Natural killer cell (primary cell): ENCODE measurements around the gene CORO2A. TPM values are rescaled to one million over a fixed set of nuclear protein-coding genes. Genes with fewer than 3 reads are reported as not detected.

Experiments
- ATAC-seq, 3 donors: fragments of 150-1000 bp in 2 of 3; fragments of 200-7000 bp in 1 of 3; cut with Tn5 transposase; 1 replicate in 1 of 3; 2 replicates in 2 of 3; pipeline ENCODE4 v1.10.0; 2021; ENCODE audit warnings: mild to moderate bottlenecking in 2 of 3, moderate library complexity in 2 of 3
- DNase-seq, 2 donors: peaks; one replicate each; pipeline versions ENCODE4 v3.0.0 to v3.0.0-alpha.2; 2013 to 2021; ENCODE audit warnings: mixed read lengths in 1 of 2
- H3K27ac ChIP-seq: one replicate; pipeline ENCODE4 v1.5.1; 2013; ENCODE audit warnings: mild to moderate bottlenecking, low read length
- H3K27me3 ChIP-seq: one replicate; pipeline ENCODE4 v1.6.1; 2013; ENCODE audit warnings: low read length; ENCODE audit not compliant: control insufficient read depth, insufficient read depth
- H3K36me3 ChIP-seq: one replicate; pipeline ENCODE4 v1.6.1; 2013; ENCODE audit warnings: low read length; ENCODE audit not compliant: control insufficient read depth, insufficient read depth
- H3K4me1 ChIP-seq: one replicate; pipeline ENCODE4 v1.6.1; 2013; ENCODE audit warnings: low read length; ENCODE audit not compliant: control insufficient read depth, insufficient read depth
- H3K4me3 ChIP-seq: one replicate; pipeline ENCODE4 v1.5.1; 2013; ENCODE audit warnings: low read length
- H3K9me3 ChIP-seq: one replicate; pipeline ENCODE4 v1.6.1; 2013; ENCODE audit warnings: low read length; ENCODE audit not compliant: control insufficient read depth, insufficient read depth
- H3K27ac Mint-ChIP-seq, 2 donors: one replicate each; pipeline ENCODE4 v1.8.0; 2022; ENCODE audit warnings: mild to moderate bottlenecking in 2 of 2, mixed read lengths in 2 of 2, moderate library complexity in 1 of 2
- H3K27me3 Mint-ChIP-seq, 2 donors: one replicate each; pipeline ENCODE4 v1.8.0; 2022; ENCODE audit warnings: low read depth in 2 of 2, mixed read lengths in 2 of 2
- H3K36me3 Mint-ChIP-seq: one replicate; pipeline ENCODE4 v1.8.0; 2022; ENCODE audit warnings: mixed read lengths
- H3K4me1 Mint-ChIP-seq, 2 donors: one replicate each; pipeline ENCODE4 v1.8.0; 2022; ENCODE audit warnings: mixed read lengths in 2 of 2
- H3K4me3 Mint-ChIP-seq: one replicate; pipeline ENCODE4 v1.8.0; 2022; ENCODE audit warnings: mild to moderate bottlenecking, moderate library complexity, mixed read lengths
- H3K9me3 Mint-ChIP-seq, 2 donors: one replicate each; pipeline ENCODE4 v1.8.0; 2022; ENCODE audit warnings: mixed read lengths in 2 of 2
- CTCF ChIP-seq: fragments of 200-600 bp; IDR thresholded peaks from one replicate; pipeline ENCODE4 v1.8.0; 2022; ENCODE audit warnings: antibody characterized with exemption
- WGBS: methylation state at CpG from one replicate; pipeline ENCODE4 v1.1.7; 2013; ENCODE audit warnings: missing lambda C conversion rate; ENCODE audit not compliant: insufficient coverage; 5-methylcytosine and 5-hydroxymethylcytosine counted together
- intact Hi-C: fragments of 100-400 bp; cut with micrococcal nuclease; formaldehyde crosslinking; loops from one replicate; pipeline ENCODE4 v1.14.2; 2022
- total RNA-seq, 4 donors: library from RNA; stranded (reverse); fragments of 120-200 nt in 1 of 4; gene quantifications; one replicate each; pipeline versions ENCODE4 v1.2.3 to v1.2.4, GENCODE V29; 2013 to 2022

The CORO2A gene
- total RNA-seq, 3 donors from 2014 or later (not counting 1 experiment from before 2014, with no cell fraction given) = 1.9 to 3.6 (median 2.3) TPM

- Histone ChIP-seq H3K4me1 (no peaks in the 10 kb centered on the region), H3K27me3 (no peaks in the 10 kb centered on the region), H3K9me3 (no peaks in the 10 kb centered on the region), H3K4me3 (no peak overlapping the region), H3K27ac (no peak overlapping the region), H3K36me3 (peaks cover 19% of the 10 kb centered on the region)
- WGBS = 97% methylated on average over 21 of the region's 21 CpGs
- DNase-seq (no peak), ATAC-seq (no peak)
- Mint-ChIP-seq H3K27ac (no peak overlapping the region), H3K27me3 (no peaks in the 10 kb centered on the region), H3K36me3 (no peaks in the 10 kb centered on the region), H3K4me3 (no peak overlapping the region), H3K4me1 (peaks cover 0 to 6% of the 10 kb centered on the region in 2 donors), H3K9me3 (no peaks in the 10 kb centered on the region)
- intact Hi-C loops = no loop called here
- TF ChIP-seq CTCF = no peak
Observed at GRCh38 chr9:98220911-98221310, 28.5 kb upstream of the CORO2A start.

- H3K4me3 ChIP-seq = no peak overlapping the region
- no peaks in the 10 kb centered on the region for H3K4me1 ChIP-seq
- no peaks in the 10 kb centered on the region for H3K36me3 Mint-ChIP-seq
- no peak overlapping the region for H3K27ac Mint-ChIP-seq
- no peak for DNase-seq
- TF ChIP-seq CTCF = no peak
- no peak overlapping the region for H3K4me3 Mint-ChIP-seq
- H3K9me3 ChIP-seq = no peaks in the 10 kb centered on the region
- intact Hi-C loops = no loop called here
- no peaks in the 10 kb centered on the region for H3K9me3 Mint-ChIP-seq
- no peaks in the 10 kb centered on the region for H3K27me3 ChIP-seq
- peaks cover 0 to 6% of the 10 kb centered on the region in 2 donors for H3K4me1 Mint-ChIP-seq
- H3K27me3 Mint-ChIP-seq = no peaks in the 10 kb centered on the region
- H3K27ac ChIP-seq = no peak overlapping the region
- H3K36me3 ChIP-seq = peaks cover 14% of the 10 kb centered on the region
- no peak for ATAC-seq
- WGBS = 92% methylated on average over 9 of the region's 11 CpGs
Observed at GRCh38 chr9:98219794-98220370, 27.4 kb upstream of the CORO2A start.

- no peak overlapping the region for H3K27ac ChIP-seq
- H3K9me3 Mint-ChIP-seq = no peaks in the 10 kb centered on the region
- intact Hi-C loops = no loop called here
- 95% methylated on average over 6 of the region's 7 CpGs for WGBS
- no peak overlapping the region for H3K27ac Mint-ChIP-seq
- H3K36me3 ChIP-seq = peaks cover 14% of the 10 kb centered on the region
- H3K4me1 Mint-ChIP-seq = peaks cover 0 to 6% of the 10 kb centered on the region in 2 donors
- no peaks in the 10 kb centered on the region for H3K36me3 Mint-ChIP-seq
- no peaks in the 10 kb centered on the region for H3K4me1 ChIP-seq
- no peak overlapping the region for H3K4me3 ChIP-seq
- H3K4me3 Mint-ChIP-seq = no peak overlapping the region
- no peaks in the 10 kb centered on the region for H3K27me3 Mint-ChIP-seq
- H3K9me3 ChIP-seq = no peaks in the 10 kb centered on the region
- DNase-seq (no peak), ATAC-seq (no peak)
- H3K27me3 ChIP-seq = no peaks in the 10 kb centered on the region
- TF ChIP-seq CTCF = no peak
Observed at GRCh38 chr9:98219364-98219716, 26.9 kb upstream of the CORO2A start.
